ENCODE data around the gene NAA50.

The NAA50 gene

DNA sequence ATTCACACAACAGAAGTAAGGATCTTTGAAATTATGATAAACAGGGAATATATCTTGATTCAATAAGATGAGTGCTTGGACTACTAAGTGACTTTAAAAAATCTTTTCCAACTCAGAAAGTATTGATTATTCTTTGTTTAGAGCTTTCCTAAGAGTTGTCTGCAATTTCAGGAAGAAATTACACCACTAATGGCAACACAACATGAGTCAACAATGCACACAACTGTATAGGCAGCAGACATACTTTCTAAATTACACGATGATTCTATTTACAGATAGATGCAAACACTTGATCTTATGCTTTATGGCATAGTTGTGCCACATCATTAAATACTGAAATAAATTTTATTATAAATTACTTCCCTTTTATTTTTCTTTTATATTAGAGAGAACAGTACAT is 4.4 kb downstream of the NAA50 start:
- no peak for DNase-seq (ENCODE audit: low read depth)

DNA sequence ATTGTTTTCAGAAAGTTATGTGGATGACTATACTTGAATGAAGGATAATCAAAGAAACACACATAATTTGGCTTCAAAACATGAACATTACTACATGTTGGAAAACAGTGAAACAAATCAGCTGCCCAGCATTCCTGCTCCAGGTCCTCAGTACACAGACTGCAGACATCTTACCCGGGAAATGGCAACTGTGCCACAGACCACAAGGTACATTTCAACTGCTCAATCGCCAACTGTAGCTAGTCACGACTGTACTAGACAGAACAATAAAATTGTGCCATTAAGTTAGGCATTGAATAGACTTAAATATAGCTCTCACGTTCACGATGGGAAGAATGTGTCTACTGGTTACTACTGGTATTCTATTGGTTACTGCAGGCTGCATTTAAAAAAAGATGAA is 5.0 kb downstream of the NAA50 start:
- no peak for DNase-seq (ENCODE audit: low read depth)

GRCh38 chr3:113736548-113737089 is 9.4 kb downstream of the NAA50 start:
- DNase-seq (ENCODE audit: low read depth): no peak

GRCh38 chr3:113731694-113732093 is 14.4 kb downstream of the NAA50 start:
- no peak for DNase-seq (ENCODE audit: low read depth)

- DNase-seq (ENCODE audit: low read depth): no peak
These were observed 15.5 kb downstream of the NAA50 start for GRCh38 chr3:113730550-113730949.

GRCh38 chr3:113728661-113729060 is 17.4 kb downstream of the NAA50 start:
- DNase-seq (ENCODE audit: low read depth): no peak

DNA sequence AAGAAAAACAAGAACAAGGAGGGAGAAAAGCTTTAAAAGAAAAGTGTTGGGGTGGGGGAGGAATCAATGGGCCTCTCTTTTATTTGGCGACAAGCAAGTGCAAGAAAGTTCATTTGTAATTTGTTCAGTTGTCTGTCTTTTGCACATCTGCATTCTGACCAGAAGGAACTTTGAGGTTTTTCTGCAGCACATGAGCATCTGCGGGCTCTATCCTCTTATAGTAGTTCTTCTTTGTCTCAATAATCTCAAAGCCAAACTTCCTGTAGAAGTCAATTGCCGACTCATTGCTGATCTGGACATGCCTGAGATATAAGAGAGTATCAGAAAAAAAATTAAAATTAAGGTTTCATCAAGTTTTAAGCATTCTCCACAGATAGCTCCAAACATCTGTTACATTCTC is 24.4 kb downstream of the NAA50 start:
- DNase-seq (ENCODE audit: low read depth): no peak

GRCh38 chr3:113719758-113720157 is 26.3 kb downstream of the NAA50 start:
- DNase-seq (ENCODE audit: low read depth): no peak

- DNase-seq (ENCODE audit: low read depth): no peak
These were observed 26.8 kb downstream of the NAA50 start for GRCh38 chr3:113719294-113719693.

GRCh38 chr3:113717818-113718217 is 28.2 kb downstream of the NAA50 start:
- DNase-seq (ENCODE audit: low read depth): no peak

DNA sequence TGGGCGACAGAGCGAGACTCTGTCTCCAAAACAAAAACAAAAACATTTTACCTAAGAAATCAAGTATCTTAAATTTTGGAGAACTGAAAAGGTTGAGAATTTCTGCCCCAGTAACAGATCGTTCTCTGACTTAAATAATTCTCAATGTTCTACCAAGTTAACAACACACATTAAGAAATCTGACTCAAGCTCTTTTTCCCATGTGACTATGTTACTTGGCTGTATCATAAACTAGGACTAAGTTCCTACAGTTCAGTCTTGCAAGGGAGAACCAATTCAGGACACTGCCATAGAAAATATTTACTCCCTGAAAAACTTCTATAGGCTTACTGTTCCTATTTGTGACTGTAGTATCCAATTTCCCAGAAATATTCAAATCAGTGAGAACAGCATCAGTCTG is 28.7 kb downstream of the NAA50 start:
- no peak for DNase-seq (ENCODE audit: low read depth)

DNA sequence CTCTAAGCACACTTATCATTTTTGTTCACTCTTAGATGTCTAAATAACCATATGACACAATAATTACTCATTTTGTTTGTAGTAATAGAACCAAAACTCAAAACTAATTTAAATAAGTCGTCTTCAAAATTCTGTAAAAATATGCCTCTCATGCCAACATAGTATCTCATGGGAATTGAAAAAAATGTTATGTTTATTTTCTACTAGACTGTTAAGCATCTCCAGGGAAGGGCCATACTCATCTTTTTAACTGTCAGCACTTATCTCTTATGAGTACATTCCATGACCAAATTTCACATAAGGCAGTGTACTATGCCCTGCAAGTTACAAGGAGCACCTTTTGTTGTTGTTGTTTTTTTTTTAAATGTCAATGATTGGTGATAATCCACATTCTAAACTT is 31.3 kb downstream of the NAA50 start:
- no peak for DNase-seq (ENCODE audit: low read depth)

GRCh38 chr3:113712129-113712528 is 33.9 kb downstream of the NAA50 start:
- no peak for DNase-seq (ENCODE audit: low read depth)

DNA sequence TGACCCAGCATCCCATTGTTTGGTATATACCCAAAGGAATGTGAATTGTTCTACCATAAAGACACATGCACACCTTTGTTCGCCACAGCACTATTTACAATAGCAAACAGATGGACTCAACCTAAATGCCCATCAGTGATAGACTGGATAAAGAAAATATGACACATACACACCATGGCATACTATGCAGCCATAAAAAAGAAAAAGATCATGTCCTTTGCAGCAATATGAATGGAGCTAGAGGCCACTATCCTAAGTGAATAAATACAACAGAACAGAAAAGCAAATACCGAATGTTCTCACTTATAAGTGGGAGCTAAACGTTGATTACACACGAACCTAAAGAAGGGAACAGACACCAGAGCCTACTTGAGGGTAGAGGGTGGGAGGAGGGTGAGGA is 38.2 kb downstream of the NAA50 start:
- DNase-seq (ENCODE audit: low read depth): no peak

- DNase-seq (ENCODE audit: low read depth): no peak
These were observed 47.1 kb downstream of the NAA50 start for GRCh38 chr3:113698956-113699355.

DNA sequence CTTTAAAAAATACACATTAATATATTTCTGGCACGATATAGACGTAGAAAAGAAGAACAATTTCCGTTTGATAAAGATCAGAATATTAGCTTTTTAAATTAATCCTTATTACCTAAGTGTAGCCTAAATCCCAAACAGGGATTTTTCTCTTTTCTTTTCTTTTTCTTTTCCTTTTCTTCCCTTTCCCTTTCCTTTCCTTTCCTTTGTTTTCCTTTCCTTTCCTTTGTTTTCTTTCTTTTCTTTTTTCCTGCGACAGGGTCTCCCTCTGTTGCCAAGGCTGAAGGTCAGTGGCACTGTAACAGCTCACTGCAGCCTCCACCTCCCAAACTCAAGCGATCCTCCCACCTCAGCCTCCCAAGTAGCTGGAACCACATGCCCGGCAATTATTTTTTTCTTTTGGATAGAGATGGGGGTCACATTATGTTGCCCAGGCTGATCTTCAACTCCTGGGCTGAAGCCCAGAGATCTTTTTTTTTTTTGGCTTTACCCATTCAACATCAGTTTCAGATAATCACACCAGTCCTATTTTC is 47.8 kb downstream of the NAA50 start:
- DNase-seq (ENCODE audit: low read depth): no peak

- DNase-seq (ENCODE audit: low read depth): no peak
These were observed 48.5 kb downstream of the NAA50 start for GRCh38 chr3:113697500-113698090.

- peak; percentile 96 for DNase-seq (ENCODE audit: low read depth)
These were observed 49.2 kb downstream of the NAA50 start for GRCh38 chr3:113696658-113697499.

DNA sequence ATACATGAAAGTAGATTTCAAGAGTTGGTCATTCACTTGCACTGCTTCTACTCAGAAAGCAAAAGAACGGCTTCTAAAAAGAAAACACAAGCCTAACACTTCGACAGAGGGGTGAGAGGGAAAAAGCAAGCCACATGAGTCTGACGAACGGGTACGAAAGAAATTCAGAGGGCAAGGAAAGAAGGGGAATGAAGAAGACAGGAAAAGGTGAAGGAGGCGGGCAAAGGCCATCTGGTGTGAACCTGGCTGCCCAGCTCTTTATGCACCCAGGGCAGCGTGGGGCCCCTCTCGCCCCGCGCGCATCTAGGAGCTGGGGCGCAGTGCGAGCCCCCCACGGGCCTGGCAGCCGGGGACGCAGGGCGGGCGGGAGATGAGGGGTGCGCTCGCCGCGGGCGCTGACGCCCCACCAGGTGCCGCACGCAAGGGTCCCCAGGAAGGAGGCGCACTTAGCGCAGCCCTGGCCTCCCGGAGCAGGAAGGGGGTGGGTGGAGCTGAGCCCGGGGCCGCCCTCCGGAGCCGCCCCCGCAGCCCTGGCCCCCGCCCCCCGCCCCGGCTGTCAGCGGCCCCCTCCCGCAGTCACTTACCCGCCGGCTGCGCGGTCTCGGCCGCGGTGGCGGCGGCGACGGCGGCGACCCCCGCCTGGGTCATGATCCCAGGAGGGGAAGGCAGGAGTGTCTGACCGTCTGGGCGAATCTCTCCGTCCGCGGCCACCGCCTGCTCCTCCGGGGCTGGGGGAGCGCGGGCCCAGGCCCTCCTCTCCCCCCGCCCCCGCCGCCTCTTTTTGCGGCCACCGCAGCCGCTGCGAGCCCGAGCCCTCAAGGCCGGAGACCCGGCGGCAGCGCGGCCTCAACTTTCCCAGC is 50.0 kb downstream of the NAA50 start, which contains the start of gene USF3:
USF3 (minus strand) TSS at position 857 of the 860 bp plus-strand sequence. CDS start 21,764 bp downstream, outside the sequence.
- no peak for DNase-seq (ENCODE audit: low read depth)

GRCh38 chr3:113695431-113695785 is 50.6 kb downstream of the NAA50 start:
- DNase-seq (ENCODE audit: low read depth): no peak

- no peak for DNase-seq (ENCODE audit: low read depth)
These were observed 55.6 kb downstream of the NAA50 start for GRCh38 chr3:113690482-113690881.
